Measurements from ENCODE around the gene IGFLR1. TPM values are rescaled to one million over a fixed set of nuclear protein-coding genes. Genes with fewer than 3 reads are reported as not detected.

Gene IGFLR1
- total and polyA plus RNA-seq, 2 of the 8 experiments (the other 6 are each of a cell fraction or from before 2014, with no cell fraction given): 8.4 to 28.9 TPM

GRCh38 chr19:35730326-35730725 lies 11.9 kb downstream of the IGFLR1 start:
- H3K4me3 ChIP-seq (ENCODE audit: extremely low read depth in 1 of 4, insufficient read depth in 2 of 4, low read depth in 3 of 4, low read length in 4 of 4): no peak overlapping the region
- no peak overlapping the region for H2BK12ac ChIP-seq (ENCODE audit: low read depth, low read length)
- no peak overlapping the region for H3K4me2 ChIP-seq (ENCODE audit: insufficient read depth in 1 of 2, low read depth in 2 of 2, low read length in 2 of 2)
- H4K20me1 ChIP-seq (replicated peaks in 1 of 2; ENCODE audit: control insufficient read depth in 1 of 2, insufficient read depth in 2 of 2, low read length in 2 of 2): peaks cover 12 to 24% of the 10 kb centered on the region in 2 experiments
- H3K18ac ChIP-seq (ENCODE audit: extremely low read depth, low read length): no peak overlapping the region
- H4K8ac ChIP-seq (ENCODE audit: extremely low read depth, insufficient read depth, low read length): no peak overlapping the region
- no peak overlapping the region for H3K23ac ChIP-seq (ENCODE audit: insufficient read length)
- H4K91ac ChIP-seq (replicated peaks; ENCODE audit: insufficient read length, low read length): no peak overlapping the region
- H3K4me1 ChIP-seq (replicated peaks in 1 of 4; ENCODE audit: control insufficient read depth in 3 of 4, insufficient read depth in 4 of 4, low read length in 3 of 4): no peaks in the 10 kb centered on the region
- H2BK15ac ChIP-seq (ENCODE audit: low read length): no peak overlapping the region
- no peak for DNase-seq (ENCODE audit: low read depth in 1 of 2, low spot score in 2 of 2)
- H3K27ac ChIP-seq (ENCODE audit: low read depth, low read length): no peak overlapping the region
- H4K5ac ChIP-seq (ENCODE audit: insufficient read length, low read depth, low read length): no peak overlapping the region
- no peak overlapping the region for H3K4ac ChIP-seq (replicated peaks; ENCODE audit: insufficient read length, low read depth, low read length)
- H3K56ac ChIP-seq (replicated peaks; ENCODE audit: insufficient read length, low read depth, low read length): no peak overlapping the region
- POLR2A ChIA-PET (ENCODE audit: partially characterized antibody): interaction anchor here (0.7 to 3.4 kb wide), 7 partner anchors 10 to 141 kb away, joined by 3 to 14 read pairs (median 3); no protein-coding TSS in a partner anchor
- 91% methylated on average over 18 of the region's 18 CpGs; no CpG with 5 or more reads in 1 of the 2 experiments for WGBS, 2 experiments (ENCODE audit: extremely low coverage in 1 of 2, insufficient coverage in 1 of 2, insufficient read length in 1 of 2, insufficient replicate concordance in 2 of 2, low coverage in 1 of 2, low lambda C conversion rate in 2 of 2, missing lambda C conversion rate in 1 of 2)
- no peak overlapping the region for H2BK120ac ChIP-seq (replicated peaks; ENCODE audit: low read depth, low read length)
- no peaks in the 10 kb centered on the region for H3K79me1 ChIP-seq (ENCODE audit: low read depth, low read length)
- no peaks in the 10 kb centered on the region for H3K79me2 ChIP-seq (ENCODE audit: control insufficient read depth in 1 of 2, insufficient read depth in 2 of 2, low read length in 2 of 2)
- H2BK5ac ChIP-seq (ENCODE audit: low read depth, low read length): no peak overlapping the region
- H3K27me3 ChIP-seq (replicated peaks in 1 of 4; ENCODE audit: control insufficient read depth in 3 of 4, extremely low read depth in 1 of 4, insufficient read depth in 3 of 4, low read length in 3 of 4): no peaks in the 10 kb centered on the region
- H3K23me2 ChIP-seq (ENCODE audit: low read depth, low read length): no peaks in the 10 kb centered on the region
- H2AFZ ChIP-seq (ENCODE audit: low read length): no peak overlapping the region
- H2BK20ac ChIP-seq (ENCODE audit: low read length): no peak overlapping the region
- CTCF ChIA-PET (ENCODE audit: partially characterized antibody): interaction anchor here (0.6 to 1.5 kb wide), 3 partner anchors 36 to 152 kb away, joined by 3 read pairs; no protein-coding TSS in a partner anchor
- TF ChIP-seq TEAD4 (IDR thresholded peaks at IDR 0.05; ENCODE audit: low read depth, low read length) (no peak), GABPA (IDR thresholded peaks at IDR 0.05; ENCODE audit: borderline replicate concordance, insufficient read depth, low read length) (no peak)
- H3K36me3 ChIP-seq (ENCODE audit: control insufficient read depth in 2 of 4, insufficient read depth in 4 of 4, low read length in 3 of 4): peaks cover 29 to 73% (median 64%) of the 10 kb centered on the region in 4 experiments
- no peak overlapping the region for H3K14ac ChIP-seq (ENCODE audit: insufficient read length)
- no peak for FAIRE-seq
- no peak overlapping the region for H3K9ac ChIP-seq (replicated peaks in 1 of 4; ENCODE audit: extremely low read depth in 1 of 4, low read depth in 3 of 4, low read length in 3 of 4)
- H2AK5ac ChIP-seq (ENCODE audit: low read depth, low read length): no peak overlapping the region
- H3K9me3 ChIP-seq (ENCODE audit: insufficient read depth in 2 of 2, low read depth in 1 of 2, low read length in 1 of 2): no peaks in the 10 kb centered on the region

Data from H1 (cell line).